ENCODE data around the gene FAM156B.

Gene FAM156B

DNA sequence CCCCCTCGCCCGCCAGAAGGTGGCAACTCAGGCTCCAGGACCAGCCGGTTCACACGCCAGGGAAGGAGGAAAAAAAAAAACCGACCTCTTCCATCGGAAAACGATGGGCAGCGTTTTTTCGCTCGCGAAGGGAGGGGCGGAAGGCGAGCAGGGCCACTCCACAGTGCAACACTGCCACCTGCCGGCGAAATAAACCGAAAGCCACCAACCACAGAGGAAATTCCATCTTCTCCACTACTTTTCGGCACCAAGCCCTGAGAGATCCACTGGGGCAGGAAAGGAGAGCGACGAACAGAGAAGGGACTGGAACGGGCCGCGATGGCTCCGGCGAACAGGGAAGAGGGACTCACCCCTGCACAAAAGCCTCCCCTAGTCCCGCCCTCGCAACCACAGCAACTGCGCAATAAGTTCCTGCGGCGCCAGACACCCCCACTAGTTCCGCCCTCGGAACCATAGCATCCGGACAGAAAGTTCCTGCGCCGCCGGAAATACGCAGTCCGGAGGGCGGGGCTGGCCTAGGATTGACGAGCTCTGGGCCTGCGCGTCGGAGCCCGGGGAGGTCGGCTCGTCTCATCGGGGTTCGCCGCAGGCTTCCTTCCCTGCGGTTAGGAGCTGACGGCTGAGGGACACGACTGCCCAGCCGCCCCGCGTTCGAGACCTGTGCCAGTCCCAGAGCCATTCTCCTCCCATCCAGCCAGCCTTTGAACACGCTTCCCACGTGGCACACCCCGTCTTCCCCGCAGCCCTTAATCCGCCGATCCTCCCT lies 37.8 kb downstream of the FAM156B start (continued):
- TF ChIP-seq, protein P1, sequence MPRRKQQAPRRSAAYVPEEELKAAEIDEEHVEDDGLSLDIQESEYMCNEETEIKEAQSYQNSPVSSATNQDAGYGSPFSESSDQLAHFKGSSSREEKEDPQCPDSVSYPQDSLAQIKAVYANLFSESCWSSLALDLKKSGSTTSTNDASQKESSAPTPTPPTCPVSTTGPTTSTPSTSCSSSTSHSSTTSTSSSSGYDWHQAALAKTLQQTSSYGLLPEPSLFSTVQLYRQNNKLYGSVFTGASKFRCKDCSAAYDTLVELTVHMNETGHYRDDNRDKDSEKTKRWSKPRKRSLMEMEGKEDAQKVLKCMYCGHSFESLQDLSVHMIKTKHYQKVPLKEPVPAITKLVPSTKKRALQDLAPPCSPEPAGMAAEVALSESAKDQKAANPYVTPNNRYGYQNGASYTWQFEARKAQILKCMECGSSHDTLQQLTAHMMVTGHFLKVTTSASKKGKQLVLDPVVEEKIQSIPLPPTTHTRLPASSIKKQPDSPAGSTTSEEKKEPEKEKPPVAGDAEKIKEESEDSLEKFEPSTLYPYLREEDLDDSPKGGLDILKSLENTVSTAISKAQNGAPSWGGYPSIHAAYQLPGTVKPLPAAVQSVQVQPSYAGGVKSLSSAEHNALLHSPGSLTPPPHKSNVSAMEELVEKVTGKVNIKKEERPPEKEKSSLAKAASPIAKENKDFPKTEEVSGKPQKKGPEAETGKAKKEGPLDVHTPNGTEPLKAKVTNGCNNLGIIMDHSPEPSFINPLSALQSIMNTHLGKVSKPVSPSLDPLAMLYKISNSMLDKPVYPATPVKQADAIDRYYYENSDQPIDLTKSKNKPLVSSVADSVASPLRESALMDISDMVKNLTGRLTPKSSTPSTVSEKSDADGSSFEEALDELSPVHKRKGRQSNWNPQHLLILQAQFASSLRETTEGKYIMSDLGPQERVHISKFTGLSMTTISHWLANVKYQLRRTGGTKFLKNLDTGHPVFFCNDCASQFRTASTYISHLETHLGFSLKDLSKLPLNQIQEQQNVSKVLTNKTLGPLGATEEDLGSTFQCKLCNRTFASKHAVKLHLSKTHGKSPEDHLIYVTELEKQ (tag by site-specific recombination; IDR thresholded peaks at IDR 0.05; ENCODE audit: borderline replicate concordance) = peak; percentile 72; the same call in 1 of the 2 replicates
- TF ChIP-seq ZNF48 (tag by site-specific recombination; IDR thresholded peaks at IDR 0.05) = no peak
- peak; percentile 71; the same call in 1 of the 2 replicates for TF ChIP-seq KLF7 (tag by site-specific recombination; IDR thresholded peaks at IDR 0.05; ENCODE audit: borderline replicate concordance)
- TF ChIP-seq, protein P2, sequence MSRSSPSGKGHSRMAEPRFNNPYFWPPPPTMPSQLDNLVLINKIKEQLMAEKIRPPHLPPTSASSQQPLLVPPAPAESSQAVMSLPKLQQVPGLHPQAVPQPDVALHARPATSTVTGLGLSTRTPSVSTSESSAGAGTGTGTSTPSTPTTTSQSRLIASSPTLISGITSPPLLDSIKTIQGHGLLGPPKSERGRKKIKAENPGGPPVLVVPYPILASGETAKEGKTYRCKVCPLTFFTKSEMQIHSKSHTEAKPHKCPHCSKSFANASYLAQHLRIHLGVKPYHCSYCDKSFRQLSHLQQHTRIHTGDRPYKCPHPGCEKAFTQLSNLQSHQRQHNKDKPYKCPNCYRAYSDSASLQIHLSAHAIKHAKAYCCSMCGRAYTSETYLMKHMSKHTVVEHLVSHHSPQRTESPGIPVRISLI (tag by site-specific recombination; IDR thresholded peaks at IDR 0.05) = peak; percentile 99
- TF ChIP-seq, protein P3, sequence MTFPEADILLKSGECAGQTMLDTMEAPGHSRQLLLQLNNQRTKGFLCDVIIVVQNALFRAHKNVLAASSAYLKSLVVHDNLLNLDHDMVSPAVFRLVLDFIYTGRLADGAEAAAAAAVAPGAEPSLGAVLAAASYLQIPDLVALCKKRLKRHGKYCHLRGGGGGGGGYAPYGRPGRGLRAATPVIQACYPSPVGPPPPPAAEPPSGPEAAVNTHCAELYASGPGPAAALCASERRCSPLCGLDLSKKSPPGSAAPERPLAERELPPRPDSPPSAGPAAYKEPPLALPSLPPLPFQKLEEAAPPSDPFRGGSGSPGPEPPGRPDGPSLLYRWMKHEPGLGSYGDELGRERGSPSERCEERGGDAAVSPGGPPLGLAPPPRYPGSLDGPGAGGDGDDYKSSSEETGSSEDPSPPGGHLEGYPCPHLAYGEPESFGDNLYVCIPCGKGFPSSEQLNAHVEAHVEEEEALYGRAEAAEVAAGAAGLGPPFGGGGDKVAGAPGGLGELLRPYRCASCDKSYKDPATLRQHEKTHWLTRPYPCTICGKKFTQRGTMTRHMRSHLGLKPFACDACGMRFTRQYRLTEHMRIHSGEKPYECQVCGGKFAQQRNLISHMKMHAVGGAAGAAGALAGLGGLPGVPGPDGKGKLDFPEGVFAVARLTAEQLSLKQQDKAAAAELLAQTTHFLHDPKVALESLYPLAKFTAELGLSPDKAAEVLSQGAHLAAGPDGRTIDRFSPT (tag by site-specific recombination; IDR thresholded peaks at IDR 0.05) = peak; percentile 97
- no peak for TF ChIP-seq HOXC10 (CRISPR knock-in tag; IDR thresholded peaks at IDR 0.05)
- TF ChIP-seq, protein P4, sequence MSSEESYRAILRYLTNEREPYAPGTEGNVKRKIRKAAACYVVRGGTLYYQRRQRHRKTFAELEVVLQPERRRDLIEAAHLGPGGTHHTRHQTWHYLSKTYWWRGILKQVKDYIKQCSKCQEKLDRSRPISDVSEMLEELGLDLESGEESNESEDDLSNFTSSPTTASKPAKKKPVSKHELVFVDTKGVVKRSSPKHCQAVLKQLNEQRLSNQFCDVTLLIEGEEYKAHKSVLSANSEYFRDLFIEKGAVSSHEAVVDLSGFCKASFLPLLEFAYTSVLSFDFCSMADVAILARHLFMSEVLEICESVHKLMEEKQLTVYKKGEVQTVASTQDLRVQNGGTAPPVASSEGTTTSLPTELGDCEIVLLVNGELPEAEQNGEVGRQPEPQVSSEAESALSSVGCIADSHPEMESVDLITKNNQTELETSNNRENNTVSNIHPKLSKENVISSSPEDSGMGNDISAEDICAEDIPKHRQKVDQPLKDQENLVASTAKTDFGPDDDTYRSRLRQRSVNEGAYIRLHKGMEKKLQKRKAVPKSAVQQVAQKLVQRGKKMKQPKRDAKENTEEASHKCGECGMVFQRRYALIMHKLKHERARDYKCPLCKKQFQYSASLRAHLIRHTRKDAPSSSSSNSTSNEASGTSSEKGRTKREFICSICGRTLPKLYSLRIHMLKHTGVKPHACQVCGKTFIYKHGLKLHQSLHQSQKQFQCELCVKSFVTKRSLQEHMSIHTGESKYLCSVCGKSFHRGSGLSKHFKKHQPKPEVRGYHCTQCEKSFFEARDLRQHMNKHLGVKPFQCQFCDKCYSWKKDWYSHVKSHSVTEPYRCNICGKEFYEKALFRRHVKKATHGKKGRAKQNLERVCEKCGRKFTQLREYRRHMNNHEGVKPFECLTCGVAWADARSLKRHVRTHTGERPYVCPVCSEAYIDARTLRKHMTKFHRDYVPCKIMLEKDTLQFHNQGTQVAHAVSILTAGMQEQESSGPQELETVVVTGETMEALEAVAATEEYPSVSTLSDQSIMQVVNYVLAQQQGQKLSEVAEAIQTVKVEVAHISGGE (tag by site-specific recombination; conservative IDR thresholded peaks at IDR 0.05; ENCODE audit: low read depth) = peak; percentile 93
- TF ChIP-seq ZNF777 (tag by site-specific recombination; IDR thresholded peaks at IDR 0.05; ENCODE audit: borderline replicate concordance) = 0 out of 2 replicates have a peak, but pooled peaks have one; percentile 64
- TF ChIP-seq MZF1 (tag by site-specific recombination; IDR thresholded peaks at IDR 0.05; ENCODE audit: borderline replicate concordance) = no peak; the same call in 1 of the 2 replicates
- TF ChIP-seq, protein P5, sequence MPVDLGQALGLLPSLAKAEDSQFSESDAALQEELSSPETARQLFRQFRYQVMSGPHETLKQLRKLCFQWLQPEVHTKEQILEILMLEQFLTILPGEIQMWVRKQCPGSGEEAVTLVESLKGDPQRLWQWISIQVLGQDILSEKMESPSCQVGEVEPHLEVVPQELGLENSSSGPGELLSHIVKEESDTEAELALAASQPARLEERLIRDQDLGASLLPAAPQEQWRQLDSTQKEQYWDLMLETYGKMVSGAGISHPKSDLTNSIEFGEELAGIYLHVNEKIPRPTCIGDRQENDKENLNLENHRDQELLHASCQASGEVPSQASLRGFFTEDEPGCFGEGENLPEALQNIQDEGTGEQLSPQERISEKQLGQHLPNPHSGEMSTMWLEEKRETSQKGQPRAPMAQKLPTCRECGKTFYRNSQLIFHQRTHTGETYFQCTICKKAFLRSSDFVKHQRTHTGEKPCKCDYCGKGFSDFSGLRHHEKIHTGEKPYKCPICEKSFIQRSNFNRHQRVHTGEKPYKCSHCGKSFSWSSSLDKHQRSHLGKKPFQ (tag by site-specific recombination; IDR thresholded peaks at IDR 0.05) = peak; percentile 96
- TF ChIP-seq, protein P6, sequence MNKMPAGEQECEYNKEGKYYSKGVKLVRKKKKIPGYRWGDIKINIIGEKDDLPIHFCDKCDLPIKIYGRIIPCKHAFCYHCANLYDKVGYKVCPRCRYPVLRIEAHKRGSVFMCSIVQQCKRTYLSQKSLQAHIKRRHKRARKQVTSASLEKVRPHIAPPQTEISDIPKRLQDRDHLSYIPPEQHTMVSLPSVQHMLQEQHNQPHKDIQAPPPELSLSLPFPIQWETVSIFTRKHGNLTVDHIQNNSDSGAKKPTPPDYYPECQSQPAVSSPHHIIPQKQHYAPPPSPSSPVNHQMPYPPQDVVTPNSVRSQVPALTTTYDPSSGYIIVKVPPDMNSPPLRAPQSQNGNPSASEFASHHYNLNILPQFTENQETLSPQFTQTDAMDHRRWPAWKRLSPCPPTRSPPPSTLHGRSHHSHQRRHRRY (tag by site-specific recombination; IDR thresholded peaks at IDR 0.05) = 0 out of 2 replicates have a peak, but pooled peaks have one; percentile 61
- TF ChIP-seq, protein P7, sequence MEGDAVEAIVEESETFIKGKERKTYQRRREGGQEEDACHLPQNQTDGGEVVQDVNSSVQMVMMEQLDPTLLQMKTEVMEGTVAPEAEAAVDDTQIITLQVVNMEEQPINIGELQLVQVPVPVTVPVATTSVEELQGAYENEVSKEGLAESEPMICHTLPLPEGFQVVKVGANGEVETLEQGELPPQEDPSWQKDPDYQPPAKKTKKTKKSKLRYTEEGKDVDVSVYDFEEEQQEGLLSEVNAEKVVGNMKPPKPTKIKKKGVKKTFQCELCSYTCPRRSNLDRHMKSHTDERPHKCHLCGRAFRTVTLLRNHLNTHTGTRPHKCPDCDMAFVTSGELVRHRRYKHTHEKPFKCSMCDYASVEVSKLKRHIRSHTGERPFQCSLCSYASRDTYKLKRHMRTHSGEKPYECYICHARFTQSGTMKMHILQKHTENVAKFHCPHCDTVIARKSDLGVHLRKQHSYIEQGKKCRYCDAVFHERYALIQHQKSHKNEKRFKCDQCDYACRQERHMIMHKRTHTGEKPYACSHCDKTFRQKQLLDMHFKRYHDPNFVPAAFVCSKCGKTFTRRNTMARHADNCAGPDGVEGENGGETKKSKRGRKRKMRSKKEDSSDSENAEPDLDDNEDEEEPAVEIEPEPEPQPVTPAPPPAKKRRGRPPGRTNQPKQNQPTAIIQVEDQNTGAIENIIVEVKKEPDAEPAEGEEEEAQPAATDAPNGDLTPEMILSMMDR (tag by site-specific recombination; IDR thresholded peaks at IDR 0.05) = peak; percentile 100
- no peak for TF ChIP-seq ZNF132 (tag by site-specific recombination; IDR thresholded peaks at IDR 0.05; ENCODE audit: borderline replicate concordance)
- no peak for TF ChIP-seq ZNF658 (tag by site-specific recombination; IDR thresholded peaks at IDR 0.05)
- 0 out of 2 replicates have a peak, but pooled peaks have one; percentile 23 for TF ChIP-seq ZSCAN16 (tag by site-specific recombination; IDR thresholded peaks at IDR 0.05)
- peak; percentile 91 for TF ChIP-seq SP3 (tag by site-specific recombination; IDR thresholded peaks at IDR 0.05)
- TF ChIP-seq ZNF391 (tag by site-specific recombination; IDR thresholded peaks at IDR 0.05; ENCODE audit: borderline replicate concordance, low read depth) = peak; percentile 96; the same call in 1 of the 2 replicates
- TF ChIP-seq, protein P8, sequence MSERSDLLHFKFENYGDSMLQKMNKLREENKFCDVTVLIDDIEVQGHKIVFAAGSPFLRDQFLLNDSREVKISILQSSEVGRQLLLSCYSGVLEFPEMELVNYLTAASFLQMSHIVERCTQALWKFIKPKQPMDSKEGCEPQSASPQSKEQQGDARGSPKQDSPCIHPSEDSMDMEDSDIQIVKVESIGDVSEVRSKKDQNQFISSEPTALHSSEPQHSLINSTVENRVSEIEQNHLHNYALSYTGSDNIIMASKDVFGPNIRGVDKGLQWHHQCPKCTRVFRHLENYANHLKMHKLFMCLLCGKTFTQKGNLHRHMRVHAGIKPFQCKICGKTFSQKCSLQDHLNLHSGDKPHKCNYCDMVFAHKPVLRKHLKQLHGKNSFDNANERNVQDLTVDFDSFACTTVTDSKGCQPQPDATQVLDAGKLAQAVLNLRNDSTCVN (tag by site-specific recombination; optimal IDR thresholded peaks at IDR 0.05) = peak; percentile 22
- no peak for TF ChIP-seq ZNF239 (tag by site-specific recombination; IDR thresholded peaks at IDR 0.05)
- no peak for TF ChIP-seq ZNF155 (tag by site-specific recombination; IDR thresholded peaks at IDR 0.05)

All from HEK293 (cell line).